Bronchial smooth muscle cell (primary cell): ENCODE data around the gene MPIG6B. TPM values are rescaled to one million over a fixed set of nuclear protein-coding genes. Genes with fewer than 3 reads are reported as not detected.

ENCODE experiments used
- total RNA-seq: library from RNA; depleted of rRNA; stranded (reverse); fragments of >200 nt; gene quantifications from 2 replicates; pipeline ENCODE4 v1.2.1, GENCODE V29; 2014

The MPIG6B gene
- total RNA-seq, result not detected in 2 replicates

GRCh38 chr6:31723245-31723979, at the start of gene MPIG6B:
MPIG6B (plus strand) TSS chr6:31723373; CDS start chr6:31723384, 11 bp downstream.

GRCh38 chr6:31680226-31681134, 42.7 kb upstream of the MPIG6B start, which contains the start of gene LY6G5C:
LY6G5C (minus strand) TSS chr6:31681067; CDS start chr6:31680373, 694 bp downstream.

GRCh38 chr6:31702819-31703716, 20.1 kb upstream of the MPIG6B start, which contains the start of gene ABHD16A:
ABHD16A (minus strand) TSS chr6:31703324; CDS start chr6:31703281, 43 bp downstream.

GRCh38 chr6:31706599-31706998, 16.6 kb upstream of the MPIG6B start, which contains the start of gene LY6G6F:
LY6G6F (plus strand) TSS chr6:31706866; CDS start chr6:31706907, 41 bp downstream.

GRCh38 chr6:31715022-31715958, 7.9 kb upstream of the MPIG6B start, which contains the start of gene LY6G6D:
LY6G6D (plus strand) TSS chr6:31715348; CDS start chr6:31715356, 8 bp downstream.

GRCh38 chr6:31721351-31722020, 1.7 kb upstream of the MPIG6B start, which contains the start of gene LY6G6C:
LY6G6C (minus strand) TSS chr6:31721746; CDS start chr6:31721679, 67 bp downstream.

GRCh38 chr6:31728767-31729514, 5.8 kb downstream of the MPIG6B start, which contains the start of gene DDAH2:
DDAH2 (minus strand) TSS chr6:31729299; CDS start chr6:31729161, 138 bp downstream.

GRCh38 chr6:31736021-31736767, 13.0 kb downstream of the MPIG6B start, which contains the start of gene CLIC1:
CLIC1 (minus strand) TSS chr6:31736530; CDS start chr6:31736300, 230 bp downstream.

GRCh38 chr6:31739639-31740396, 16.6 kb downstream of the MPIG6B start, which contains the start of gene MSH5:
MSH5 (plus strand) TSS chr6:31740005; CDS start chr6:31740467, 462 bp downstream.

GRCh38 chr6:31762356-31762755, 39.2 kb downstream of the MPIG6B start, which contains the start of gene SAPCD1:
SAPCD1 (plus strand) TSS chr6:31762656; CDS start chr6:31763055, 399 bp downstream.

Other genes with a start within 250 kb of the MPIG6B start
- 3.1 and 6.1 TPM in 2 replicates for gene MICB, start 225.2 kb upstream of the MPIG6B start, total RNA-seq
- gene MCCD1, start 194.4 kb upstream of the MPIG6B start, total RNA-seq, result not detected in 2 replicates
- gene DDX39B, start 181.4 kb upstream of the MPIG6B start, total RNA-seq, result 324 and 339 TPM in 2 replicates
- 8.9 and 10.4 TPM in 2 replicates for gene ATP6V1G2, start 176.8 kb upstream of the MPIG6B start, total RNA-seq
- gene NFKBIL1, start 175.8 kb upstream of the MPIG6B start, total RNA-seq, result 32.9 and 39.4 TPM in 2 replicates
- gene LTA, start 151.1 kb upstream of the MPIG6B start, total RNA-seq, result not detected in 2 replicates
- not detected in 2 replicates for gene TNF, start 147.8 kb upstream of the MPIG6B start, total RNA-seq
- gene LTB, start 140.9 kb upstream of the MPIG6B start, total RNA-seq, result not detected in 2 replicates
- gene LST1, start 137.1 kb upstream of the MPIG6B start, total RNA-seq, result 0.09 and 0.32 TPM in 2 replicates
- gene NCR3, start 130.4 kb upstream of the MPIG6B start, total RNA-seq, result not detected in 2 replicates
- gene AIF1, start 108.1 kb upstream of the MPIG6B start, total RNA-seq, result not detected in 2 replicates
- gene PRRC2A, start 102.7 kb upstream of the MPIG6B start, total RNA-seq, result 18.4 and 18.6 TPM in 2 replicates
- 81.1 and 90.6 TPM in 2 replicates for gene BAG6, start 70.7 kb upstream of the MPIG6B start, total RNA-seq
- gene APOM, start 67.5 kb upstream of the MPIG6B start, total RNA-seq, result 1.6 and 1.8 TPM in 2 replicates
- gene C6orf47, start 62.6 kb upstream of the MPIG6B start, total RNA-seq, result 16.9 and 19.9 TPM in 2 replicates
- gene GPANK1, start 58.4 kb upstream of the MPIG6B start, total RNA-seq, result 12.2 and 14.3 TPM in 2 replicates
- gene CSNK2B, start 57.3 kb upstream of the MPIG6B start, total RNA-seq, result 70.2 and 83.9 TPM in 2 replicates
- 2.2 and 4.0 TPM in 2 replicates for gene LY6G5B, start 53.4 kb upstream of the MPIG6B start, total RNA-seq
- gene LY6G5C, start 42.3 kb upstream of the MPIG6B start, total RNA-seq, result 0.09 and 0.63 TPM in 2 replicates
- gene ABHD16A, start 20.0 kb upstream of the MPIG6B start, total RNA-seq, result 54.5 and 96.4 TPM in 2 replicates
- not detected in 2 replicates for gene LY6G6F, start 16.5 kb upstream of the MPIG6B start, total RNA-seq
- 0.47 TPM in 1 of 2 replicates, not detected in the other for gene LY6G6D, start 8.0 kb upstream of the MPIG6B start, total RNA-seq
- not detected in 2 replicates for gene LY6G6C, start 1.6 kb upstream of the MPIG6B start, total RNA-seq
- 152 and 207 TPM in 2 replicates for gene DDAH2, start 5.9 kb downstream of the MPIG6B start, total RNA-seq
- gene CLIC1, start 13.2 kb downstream of the MPIG6B start, total RNA-seq, result 521 and 664 TPM in 2 replicates
- gene MSH5, start 16.6 kb downstream of the MPIG6B start, total RNA-seq, result 2.7 and 3.6 TPM in 2 replicates
- gene SAPCD1, start 39.3 kb downstream of the MPIG6B start, total RNA-seq, result 0.26 and 1.3 TPM in 2 replicates
- gene VWA7, start 54.0 kb downstream of the MPIG6B start, total RNA-seq, result 0.79 and 0.86 TPM in 2 replicates
- 28.1 and 36.1 TPM in 2 replicates for gene VARS1, start 72.4 kb downstream of the MPIG6B start, total RNA-seq
- 17.8 and 19.1 TPM in 2 replicates for gene LSM2, start 83.6 kb downstream of the MPIG6B start, total RNA-seq
- gene HSPA1L, start 91.9 kb downstream of the MPIG6B start, total RNA-seq, result 1.7 and 2.3 TPM in 2 replicates
- 92.2 and 182 TPM in 2 replicates for gene HSPA1A, start 92.2 kb downstream of the MPIG6B start, total RNA-seq
- gene HSPA1B, start 104.4 kb downstream of the MPIG6B start, total RNA-seq, result 149 and 280 TPM in 2 replicates
- 73.7 and 87.3 TPM in 2 replicates for gene NEU1, start 139.4 kb downstream of the MPIG6B start, total RNA-seq
- 0.52 TPM in 1 of 2 replicates, not detected in the other for gene SLC44A4, start 155.6 kb downstream of the MPIG6B start, total RNA-seq
- gene EHMT2, start 174.3 kb downstream of the MPIG6B start, total RNA-seq, result 76.3 and 106 TPM in 2 replicates
- 9.6 and 14.6 TPM in 2 replicates for gene ZBTB12, start 178.7 kb downstream of the MPIG6B start, total RNA-seq
- gene C2, start 204.3 kb downstream of the MPIG6B start, total RNA-seq, result 0.86 and 2.0 TPM in 2 replicates
- 33.7 and 56.8 TPM in 2 replicates for gene CFB, start 222.7 kb downstream of the MPIG6B start, total RNA-seq
- 81.3 and 85.3 TPM in 2 replicates for gene NELFE, start 235.6 kb downstream of the MPIG6B start, total RNA-seq
- 55.6 and 56.4 TPM in 2 replicates for gene SKIC2, start 235.8 kb downstream of the MPIG6B start, total RNA-seq
- 7.7 and 8.2 TPM in 2 replicates for gene DXO, start 248.8 kb downstream of the MPIG6B start, total RNA-seq